Sigmoid colon (tissue), 7 donors: ENCODE measurements around the gene MYO15B. TPM values are rescaled to one million over a fixed set of nuclear protein-coding genes. Genes with fewer than 3 reads are reported as not detected.

Experiments used
- DNase-seq: peaks from one replicate; pipeline ENCODE4 v3.0.0-alpha.2; 2019
- H3K27ac ChIP-seq, 4 donors: fragments of 200-600 bp; sonication (generic); one replicate each; pipeline ENCODE4 v1.5.1; 2016 to 2019; ENCODE audit warnings: mild to moderate bottlenecking in 1 of 4
- H3K27me3 ChIP-seq, 3 donors: fragments of 200-600 bp; sonication (generic); one replicate each; pipeline ENCODE4 v1.5.1; 2019; ENCODE audit warnings: mild to moderate bottlenecking in 1 of 3
- H3K36me3 ChIP-seq, 4 donors: fragments of 200-600 bp; sonication (generic); one replicate each; pipeline ENCODE4 v1.5.1; 2016 to 2019
- H3K4me1 ChIP-seq, 4 donors: fragments of 200-600 bp; sonication (generic); one replicate each; pipeline ENCODE4 v1.5.1; 2017 to 2019
- H3K4me3 ChIP-seq, 4 donors: fragments of 200-600 bp; sonication (generic); one replicate each; pipeline ENCODE4 v1.5.1; 2017 to 2019; ENCODE audit warnings: mild to moderate bottlenecking in 2 of 4, moderate library complexity in 1 of 4
- H3K9me3 ChIP-seq, 4 donors: fragments of 200-600 bp in 3 of 4; sonication (generic) in 3 of 4; one replicate each; pipeline versions ENCODE4 v1.5.1 to v1.6.1; 2013 to 2019
- CTCF ChIP-seq, 4 experiments: fragments of 450-650 bp in 3 of 4; fragments of 200-600 bp in 1 of 4; IDR thresholded peaks; one replicate each; pipeline ENCODE4 v1.5.1; 2016 to 2019; ENCODE audit warnings: antibody characterized with exemption in 4 of 4, mild to moderate bottlenecking in 3 of 4, moderate library complexity in 2 of 4
- EP300 ChIP-seq, 4 donors: sonication (generic); formaldehyde crosslinking; IDR thresholded peaks; one replicate each; pipeline ENCODE4 v1.6.1; 2017; ENCODE audit warnings: antibody characterized with exemption in 4 of 4
- POLR2A ChIP-seq, 2 donors: fragments of 450-650 bp; IDR thresholded peaks; one replicate each; pipeline ENCODE4 v1.6.1; 2016; ENCODE audit warnings: antibody characterized with exemption in 2 of 2, mild to moderate bottlenecking in 2 of 2, moderate library complexity in 2 of 2
- POLR2AphosphoS5 ChIP-seq, 4 donors: sonication (generic); formaldehyde crosslinking; IDR thresholded peaks; one replicate each; pipeline ENCODE4 v1.6.1; 2017; ENCODE audit warnings: antibody characterized with exemption in 4 of 4
- WGBS, 2 donors: extraction: QIAGEN DNeasy Blood & Tissue Kit; methylation state at CpG; one replicate each; pipeline ENCODE4 v1.1.7; 2013; 5-methylcytosine and 5-hydroxymethylcytosine counted together
- intact Hi-C: fragments of 100-400 bp; cut with DNase I; formaldehyde crosslinking; loops from one replicate; pipeline ENCODE4 v1.15.1; 2023
- polyA plus RNA-seq, 3 donors: library from polyadenylated mRNA; stranded (reverse); fragments of 200-250 nt; gene quantifications; one replicate each; pipeline ENCODE4 v1.2.3, GENCODE V29; 2013
- total RNA-seq, 4 donors: library from RNA; depleted of rRNA; stranded (reverse); fragments of >200 nt; gene quantifications; one replicate each; pipeline ENCODE4 v1.1.0, GENCODE V29; 2016
- donor health status: healthy with polysubstance abuse.
- donor health status: Bipolar disorder and iron deficiency.
- donor health status: healthy.

The MYO15B gene
- total and polyA plus RNA-seq, 7 donors: 33.1 to 460 (median 117) TPM

DNA sequence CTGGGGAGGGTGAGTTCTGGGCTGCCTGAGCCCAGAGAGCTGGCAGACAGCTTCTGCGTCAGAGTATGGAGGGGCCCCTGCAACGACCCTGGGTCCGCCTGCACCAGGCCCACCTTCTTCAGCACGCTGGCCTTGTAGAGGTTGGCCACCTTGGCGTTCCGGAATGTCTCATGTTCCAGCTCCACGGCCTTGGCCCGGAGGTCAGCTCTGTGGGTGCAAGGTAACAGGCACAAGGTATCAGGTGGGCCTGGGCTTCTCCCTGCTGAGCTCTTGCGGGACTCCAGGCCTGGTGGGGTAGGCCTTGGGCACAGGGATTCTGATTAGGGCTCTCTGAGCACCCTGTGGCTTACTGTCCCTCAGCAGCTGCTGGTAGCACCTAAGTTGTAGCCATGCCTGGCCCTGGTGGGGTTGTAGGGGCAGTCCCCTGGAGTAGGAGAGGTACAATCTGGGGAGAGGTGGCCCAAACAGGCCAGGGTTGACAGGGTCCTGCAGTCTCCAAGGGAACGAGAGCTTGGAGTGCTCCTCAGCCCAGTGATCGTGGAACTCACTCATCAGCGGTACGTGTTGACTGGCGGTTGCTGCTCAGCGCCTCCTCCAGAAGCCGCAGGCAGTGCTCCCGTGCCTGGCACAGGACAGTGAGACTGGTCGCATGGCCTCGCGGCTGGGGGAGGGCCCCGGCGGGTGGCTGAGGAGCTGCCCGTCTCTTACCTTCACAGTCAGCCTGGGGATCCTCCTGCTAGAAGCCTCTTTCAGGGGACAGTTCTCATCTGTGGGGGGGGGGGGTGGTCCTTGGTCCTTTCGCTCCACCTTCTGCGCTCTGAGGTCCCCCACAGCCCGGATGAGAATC, 42.7 kb downstream of the MYO15B start:
- Histone ChIP-seq H3K27me3 (no peaks in the 10 kb centered on the region), H3K36me3 (peaks cover 0 to 29% (median 10%) of the 10 kb centered on the region in 4 donors), H3K27ac (no peak overlapping the region), H3K9me3 (no peaks in the 10 kb centered on the region), H3K4me3 (no peak overlapping the region), H3K4me1 (peaks cover 0 to 23% (median 22%) of the 10 kb centered on the region in 4 donors)
- DNase-seq: no peak
- 85 to 87% methylated on average over 26 of the region's 26 CpGs for WGBS, 2 donors
- intact Hi-C loops: no loop called here
- TF ChIP-seq POLR2AphosphoS5 (IDR thresholded peaks at IDR 0.05) (no peak), POLR2A (IDR thresholded peaks at IDR 0.05) (no peak), CTCF (IDR thresholded peaks at IDR 0.05) (no peak), EP300 (IDR thresholded peaks at IDR 0.05) (no peak)

- no peak for DNase-seq
- intact Hi-C loops: no loop called here
- Histone ChIP-seq H3K4me3 (no peak overlapping the region), H3K36me3 (peaks cover 0 to 18% (median 5%) of the 10 kb centered on the region in 4 donors), H3K4me1 (peaks cover 0 to 23% (median 22%) of the 10 kb centered on the region in 4 donors), H3K27me3 (no peaks in the 10 kb centered on the region), H3K9me3 (no peaks in the 10 kb centered on the region), H3K27ac (no peak overlapping the region)
- 94 to 95% methylated on average over 27 of the region's 27 CpGs for WGBS, 2 donors
- no peak for TF ChIP-seq EP300 (IDR thresholded peaks at IDR 0.05)
- TF ChIP-seq POLR2A (IDR thresholded peaks at IDR 0.05): no peak
- TF ChIP-seq POLR2AphosphoS5 (IDR thresholded peaks at IDR 0.05): no peak
- TF ChIP-seq CTCF (IDR thresholded peaks at IDR 0.05): no peak
Observed at GRCh38 chr17:75631353-75631752, 43.8 kb downstream of the MYO15B start.

- intact Hi-C loops: no loop called here
- H3K36me3 ChIP-seq: peaks cover 0 to 7% (median 0%) of the 10 kb centered on the region in 4 donors
- DNase-seq: no peak
- TF ChIP-seq POLR2A (IDR thresholded peaks at IDR 0.05) (no peak), CTCF (IDR thresholded peaks at IDR 0.05) (no peak), POLR2AphosphoS5 (IDR thresholded peaks at IDR 0.05) (no peak), EP300 (IDR thresholded peaks at IDR 0.05) (no peak)
- peaks cover 0 to 30% (median 23%) of the 10 kb centered on the region in 4 donors for H3K4me1 ChIP-seq
- WGBS, 2 donors: 79 to 83% methylated on average over 12 of the region's 12 CpGs
- no peaks in the 10 kb centered on the region for H3K9me3 ChIP-seq
- no peak overlapping the region for H3K4me3 ChIP-seq
- H3K27ac ChIP-seq: peak overlapping the region in 3 of 4 donors; percentile 82 to 85 (median 83)
- H3K27me3 ChIP-seq: no peaks in the 10 kb centered on the region
Observed at GRCh38 chr17:75632428-75632827, 44.8 kb downstream of the MYO15B start.

DNA sequence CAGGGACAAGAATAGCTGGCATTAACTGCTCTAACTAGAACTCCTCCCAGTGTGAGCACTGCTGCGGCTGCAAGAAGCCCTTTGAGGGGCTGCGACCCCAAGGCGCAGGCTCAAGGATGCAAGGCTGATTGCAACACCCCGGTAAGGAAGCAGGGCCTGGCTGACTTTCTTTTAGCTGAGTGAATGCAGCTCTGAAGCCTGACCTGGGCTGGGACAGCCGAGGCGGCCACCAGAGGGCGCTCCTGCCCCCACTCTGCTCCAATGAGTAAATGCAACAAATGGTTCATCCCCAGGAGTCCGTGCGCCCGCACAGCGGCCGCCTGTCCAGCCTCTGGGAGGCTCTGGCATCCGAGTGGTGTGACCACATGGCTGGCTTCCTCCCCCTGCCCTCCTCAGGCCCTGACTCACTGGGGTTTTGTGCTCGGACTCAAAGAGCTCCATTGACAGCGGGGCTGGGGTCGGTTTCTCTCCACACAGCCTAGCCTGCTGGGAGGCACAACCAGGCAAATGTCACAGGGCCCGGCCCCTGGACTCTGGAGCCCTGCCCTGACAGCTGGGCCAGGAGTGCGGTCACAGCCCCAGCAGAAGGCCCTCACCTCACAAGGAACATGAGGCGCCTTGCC, 45.4 kb downstream of the MYO15B start, which contains the start of gene SMIM5:
Gene SMIM5, plus strand, starts transcription at position 572 of the 623 bp plus-strand sequence. CDS start 6,768 bp downstream, outside the sequence.
- Histone ChIP-seq H3K4me3 (peak within 1 kb of the TSS; percentile 4 to 35 (median 32)), H3K9me3 (no peaks in the 10 kb centered on the region), H3K27ac (peak within 1 kb of the TSS; percentile 76 to 85 (median 82)), H3K4me1 (peaks cover 0 to 32% (median 23%) of the 10 kb centered on the region in 4 donors), H3K27me3 (no peaks in the 10 kb centered on the region), H3K36me3 (peaks cover 0 to 6% (median 0%) of the 10 kb centered on the region in 4 donors)
- intact Hi-C loops: loop anchor here (1.0 kb wide), 1 partner anchor 116 kb away; no protein-coding TSS in a partner anchor
- DNase-seq: peak; percentile 95
- WGBS, 2 donors: 11 to 21% methylated on average over 19 of the region's 19 CpGs
- TF ChIP-seq POLR2A (IDR thresholded peaks at IDR 0.05) (no peak), CTCF (IDR thresholded peaks at IDR 0.05) (peak; percentile 58 to 93 (median 84)), POLR2AphosphoS5 (IDR thresholded peaks at IDR 0.05) (peak; percentile 32 to 60 (median 54)), EP300 (IDR thresholded peaks at IDR 0.05) (no peak)
